Amniotic stem cell (primary cell): ENCODE results near the gene ANKRD11.
"Not testable (repeated sequence)": the region's sequence is repeated elsewhere in the genome, so short reads cannot be mapped to it uniquely, and the experiment has no call there.

ENCODE experiments used
- DNase-seq: peaks from one replicate; lab custom pipeline; 2025; lab: John Stamatoyannopoulos, UW

ANKRD11 gene

DNA sequence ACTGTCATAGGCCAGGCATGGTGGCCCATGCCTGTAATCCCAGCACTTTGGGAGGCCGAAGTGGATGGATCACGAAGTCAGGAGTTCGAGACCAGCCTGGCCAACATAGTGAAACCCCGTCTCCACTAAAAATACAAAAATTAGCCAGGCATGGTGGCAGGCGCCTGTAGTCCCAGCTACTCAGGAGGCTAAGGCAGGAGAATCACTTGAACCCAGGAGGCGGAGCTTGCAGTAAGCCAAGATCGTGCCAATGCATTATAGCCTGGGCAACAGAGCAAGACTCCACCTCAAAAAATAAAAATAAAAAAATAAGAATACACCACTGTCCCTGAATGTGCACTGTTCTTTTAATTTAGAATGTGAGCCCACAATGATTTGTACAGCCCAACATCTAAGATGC, 61.8 kb downstream of the ANKRD11 start:
- not testable (repeated sequence) for DNase-seq

DNA sequence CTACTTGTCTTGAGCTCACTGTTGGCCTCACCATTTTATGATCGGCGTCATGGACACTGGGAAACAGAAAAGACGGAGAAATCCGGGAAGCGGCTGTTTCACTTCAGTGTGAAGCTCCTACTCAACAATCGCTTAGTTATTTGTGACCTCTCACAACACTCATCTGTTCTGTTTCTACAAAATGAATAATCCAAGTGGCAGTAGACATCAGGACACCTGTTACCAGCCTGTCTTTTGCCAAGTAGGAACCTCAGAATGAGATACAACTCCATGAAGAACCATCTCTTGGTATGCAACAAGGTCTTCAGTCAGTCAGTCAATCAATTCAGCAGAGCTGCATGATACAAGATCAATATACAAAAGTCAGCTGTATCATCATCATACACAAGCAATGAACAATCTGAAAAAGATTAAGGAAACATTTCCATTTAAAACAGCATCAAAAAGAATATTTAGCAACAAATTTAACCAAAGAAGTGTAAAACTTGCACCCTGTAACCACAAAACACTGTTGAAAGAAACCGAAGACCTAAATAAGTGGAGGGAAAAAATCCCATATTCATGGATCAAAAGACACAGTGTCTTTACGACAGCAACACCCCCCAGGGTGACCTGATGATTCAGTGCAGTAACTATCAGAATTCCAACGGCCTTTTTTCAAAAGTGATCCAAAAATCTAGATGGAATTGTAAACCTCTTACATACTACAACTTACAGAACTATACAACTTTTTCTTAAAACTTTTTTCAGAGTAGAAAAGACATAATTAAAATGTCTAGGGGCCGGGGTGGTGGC, 63.4 kb downstream of the ANKRD11 start:
- DNase-seq, result no peak

DNA sequence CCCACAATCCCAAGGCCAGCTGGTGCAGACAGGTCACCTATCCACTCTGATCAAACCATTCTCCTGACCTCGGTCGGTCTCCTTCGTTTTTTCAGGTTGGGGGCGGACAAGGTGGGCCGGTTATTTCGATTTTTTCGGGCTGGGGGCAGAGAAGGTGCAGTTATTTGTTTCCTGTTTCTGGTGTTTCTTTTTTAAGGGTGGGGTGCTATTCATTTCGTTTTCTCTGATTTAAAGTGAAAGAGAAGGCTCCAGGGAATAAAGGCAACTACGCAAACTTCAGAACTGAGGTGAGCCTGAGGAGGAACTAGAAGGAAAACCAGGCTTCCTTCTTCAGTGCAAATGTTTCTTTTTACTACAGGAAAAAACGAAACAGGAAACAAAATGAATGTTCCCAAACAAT, 64.8 kb downstream of the ANKRD11 start:
- no peak for DNase-seq

DNA sequence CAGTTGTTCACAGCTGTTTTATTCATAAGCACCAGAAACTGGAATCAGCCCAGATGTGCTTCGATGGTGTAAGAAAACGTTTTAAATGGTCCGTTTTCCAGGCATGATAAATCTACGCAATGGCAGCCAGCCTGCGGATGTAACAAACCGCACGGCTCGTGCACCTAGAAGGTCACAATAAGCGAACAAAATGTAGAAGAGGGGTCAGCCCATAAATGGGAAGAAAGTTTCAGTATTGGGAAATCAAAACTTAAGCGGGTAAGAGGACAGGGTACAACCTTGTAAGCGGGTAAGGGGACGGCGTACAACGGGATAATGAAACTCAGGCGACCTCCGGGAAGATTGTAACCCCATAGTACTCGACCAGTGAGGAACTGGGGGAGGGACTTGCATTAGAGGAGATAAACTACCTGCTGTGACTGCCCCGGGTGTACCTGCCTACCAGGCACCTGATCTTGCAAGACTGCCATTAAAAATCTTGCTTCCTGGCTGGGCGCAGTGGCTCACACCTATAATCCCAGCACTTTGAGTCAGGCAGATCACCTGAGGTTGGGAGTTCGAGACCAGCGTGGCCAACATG, 66.6 kb downstream of the ANKRD11 start:
- no peak for DNase-seq

DNA sequence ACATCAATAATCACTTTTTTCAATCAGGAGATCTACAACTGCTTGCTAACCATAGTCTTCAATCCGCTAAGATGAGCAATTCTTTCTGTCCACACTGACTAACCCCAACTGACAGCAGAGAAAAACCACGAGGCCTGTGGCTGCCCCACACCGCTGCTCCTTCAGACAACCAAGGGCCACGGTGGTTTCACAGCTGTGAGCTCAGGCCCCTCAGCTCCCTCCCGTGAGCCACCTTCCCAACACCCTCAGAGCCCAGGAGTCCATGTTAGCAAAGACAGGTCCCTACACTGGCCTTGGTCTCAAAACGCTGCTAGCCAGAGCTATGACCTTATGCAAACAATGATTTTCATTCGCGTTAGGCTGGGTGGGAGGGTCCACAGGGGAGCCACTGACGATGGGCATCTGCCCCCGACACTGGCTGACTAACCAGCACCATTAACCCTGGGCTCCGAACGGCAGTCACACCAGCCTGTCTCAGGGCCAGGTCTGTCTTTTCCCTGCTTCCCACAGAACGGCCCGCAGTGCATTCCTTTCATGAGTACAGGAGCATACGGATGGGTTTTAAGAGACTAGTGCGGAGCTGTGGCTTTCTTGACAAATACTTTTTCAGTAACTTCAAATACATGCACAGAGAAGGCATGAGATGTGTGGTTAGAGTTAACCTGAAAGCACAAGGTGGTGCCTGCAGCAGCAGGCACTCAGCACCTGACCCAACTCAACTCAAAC, 67.3 kb downstream of the ANKRD11 start:
- DNase-seq, result no peak

DNA sequence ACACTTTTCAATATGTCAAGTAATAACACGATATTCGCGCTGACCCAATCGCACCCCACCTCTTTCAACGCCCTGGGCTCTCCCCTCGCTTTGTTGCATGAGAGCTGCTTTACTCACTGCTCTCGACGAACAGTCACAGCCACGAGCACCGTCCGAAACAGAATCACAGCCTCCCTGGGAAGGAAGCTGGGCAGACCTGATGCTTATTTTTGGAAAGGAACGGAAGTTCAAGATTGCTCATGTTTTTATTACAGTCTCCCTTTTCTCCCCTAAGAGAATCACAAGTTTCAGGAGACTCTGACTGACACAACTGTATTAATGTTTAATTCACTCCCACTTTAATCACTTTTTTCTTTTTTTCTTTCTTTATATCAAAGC, 67.8 kb downstream of the ANKRD11 start:
- DNase-seq, result no peak

DNA sequence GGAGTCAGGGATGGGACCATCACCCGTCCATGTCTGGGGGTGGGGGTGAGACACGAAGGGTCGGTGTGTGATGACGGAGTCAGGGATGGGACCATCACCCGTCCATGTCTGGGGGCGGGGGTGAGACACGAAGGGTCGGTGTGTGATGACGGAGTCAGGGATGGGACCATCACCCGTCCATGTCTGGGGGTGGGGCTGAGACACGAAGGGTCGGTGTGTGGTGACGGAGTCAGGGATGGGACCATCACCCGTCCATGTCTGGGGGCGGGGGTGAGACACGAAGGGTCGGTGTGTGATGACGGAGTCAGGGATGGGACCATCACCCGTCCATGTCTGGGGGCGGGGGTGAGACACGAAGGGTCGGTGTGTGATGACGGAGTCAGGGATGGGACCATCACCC, 69.1 kb downstream of the ANKRD11 start:
- DNase-seq, result not testable (repeated sequence)

DNA sequence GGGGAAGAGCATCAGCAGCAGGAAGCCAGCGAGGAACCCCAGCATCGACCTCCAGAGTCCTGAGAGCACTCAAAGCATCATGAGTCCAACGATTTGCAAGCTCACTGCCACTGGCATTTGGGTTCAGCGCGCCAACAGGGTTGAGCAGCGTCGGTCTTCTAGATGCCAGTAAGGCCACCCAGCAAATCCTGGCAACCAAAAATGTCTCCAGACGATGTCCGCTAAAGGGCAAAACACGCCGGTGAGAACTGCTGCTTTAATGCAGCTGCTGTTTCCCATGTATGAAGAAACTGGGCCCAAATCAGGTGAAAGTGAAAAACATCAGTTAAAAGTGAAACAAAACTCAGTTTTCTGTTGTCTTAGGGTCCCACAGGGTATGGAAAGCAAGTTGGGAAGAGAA, 70.2 kb downstream of the ANKRD11 start:
- DNase-seq, result no peak

DNA sequence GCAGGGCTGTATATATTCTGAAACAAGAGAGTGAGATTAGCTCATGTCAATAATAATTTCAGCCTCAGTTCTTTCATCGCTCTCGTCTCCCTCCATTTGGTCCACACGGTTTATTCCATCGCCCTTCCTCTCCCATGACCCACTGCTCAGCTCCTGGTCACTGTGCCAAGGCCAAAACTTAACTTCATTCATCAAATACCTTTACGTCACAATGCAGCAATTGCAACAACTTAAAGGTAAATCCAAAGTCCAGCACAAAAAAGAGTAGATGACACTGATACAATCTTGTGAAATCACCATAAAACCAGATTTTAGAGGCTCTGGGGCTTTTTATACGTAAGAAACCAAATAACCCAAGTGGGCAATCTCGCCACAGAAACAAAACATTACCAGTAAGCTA, 72.0 kb downstream of the ANKRD11 start:
- DNase-seq, result no peak

DNA sequence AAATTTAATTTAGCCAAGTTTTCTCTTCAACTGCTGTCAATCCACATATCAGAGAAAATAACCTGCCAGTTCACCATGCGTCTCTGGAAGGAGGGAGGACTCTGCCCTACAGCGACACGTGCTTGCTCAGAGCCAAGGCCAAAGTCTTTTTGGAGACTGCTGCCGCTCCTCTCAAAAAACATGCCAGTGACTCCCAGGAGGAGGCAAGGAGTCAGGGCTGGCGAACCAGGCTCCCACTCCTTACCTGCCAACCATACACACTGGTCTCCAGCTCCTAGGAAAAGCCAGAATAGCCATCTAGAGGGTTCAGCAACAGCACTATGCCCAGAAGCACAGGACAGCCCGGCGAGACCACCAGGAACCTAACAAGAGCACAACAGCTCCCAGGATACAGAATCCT, 73.0 kb downstream of the ANKRD11 start:
- no peak for DNase-seq

DNA sequence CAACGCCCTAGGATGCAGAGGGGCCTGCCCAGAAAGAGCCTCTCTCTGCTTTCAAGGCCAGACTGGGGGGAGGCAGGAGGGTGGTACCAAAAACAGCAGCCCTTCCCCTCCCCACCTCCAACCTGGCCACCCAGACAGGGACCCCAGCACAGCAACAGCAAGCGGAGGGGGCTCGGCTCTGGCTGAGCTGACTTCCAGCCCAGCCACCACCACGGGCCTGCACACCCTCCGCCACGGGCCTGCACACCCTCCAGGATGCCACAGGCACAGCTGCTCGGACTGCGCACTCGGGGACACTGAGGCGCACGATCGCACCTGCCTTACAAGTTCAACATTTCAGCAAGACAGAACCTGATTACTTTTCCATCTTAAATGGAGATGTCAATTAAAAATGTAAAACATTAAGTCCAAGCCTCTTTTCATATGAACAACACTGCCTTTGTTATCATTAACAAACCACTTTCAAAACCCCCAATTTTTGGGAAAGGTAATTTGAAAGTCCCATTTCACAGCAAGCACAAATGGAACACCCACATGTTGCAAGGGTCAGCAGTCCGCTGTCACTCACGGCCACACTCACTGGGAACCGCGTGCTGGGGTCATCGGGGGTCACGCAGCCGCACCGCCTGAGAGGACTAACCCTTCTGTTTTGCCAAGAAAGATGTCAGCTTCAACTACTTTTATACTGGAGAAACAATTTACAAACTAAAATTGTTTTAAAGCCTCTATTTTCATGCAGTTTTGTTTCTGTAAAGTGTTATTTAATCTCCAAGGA, 76.4 kb downstream of the ANKRD11 start:
- no peak for DNase-seq

DNA sequence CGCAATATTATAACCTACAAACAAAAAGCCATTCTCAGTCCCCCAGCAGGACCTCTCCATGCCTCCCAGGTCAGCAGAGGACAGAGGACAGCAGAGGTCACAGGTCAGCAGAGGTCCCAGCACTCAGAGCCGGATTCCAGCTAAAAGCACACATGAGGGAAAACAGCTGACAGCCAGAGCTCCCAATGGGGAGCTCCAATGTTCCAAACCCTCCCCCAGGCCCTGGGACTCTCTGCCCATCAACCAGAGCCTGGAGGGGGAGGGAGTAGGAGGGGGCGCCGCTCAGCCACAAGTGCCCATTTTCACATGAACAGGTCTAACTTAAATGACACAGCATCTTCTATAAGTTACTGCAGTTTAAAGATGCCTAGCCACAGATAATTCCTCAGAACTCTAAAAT, 77.5 kb downstream of the ANKRD11 start:
- no peak for DNase-seq

DNA sequence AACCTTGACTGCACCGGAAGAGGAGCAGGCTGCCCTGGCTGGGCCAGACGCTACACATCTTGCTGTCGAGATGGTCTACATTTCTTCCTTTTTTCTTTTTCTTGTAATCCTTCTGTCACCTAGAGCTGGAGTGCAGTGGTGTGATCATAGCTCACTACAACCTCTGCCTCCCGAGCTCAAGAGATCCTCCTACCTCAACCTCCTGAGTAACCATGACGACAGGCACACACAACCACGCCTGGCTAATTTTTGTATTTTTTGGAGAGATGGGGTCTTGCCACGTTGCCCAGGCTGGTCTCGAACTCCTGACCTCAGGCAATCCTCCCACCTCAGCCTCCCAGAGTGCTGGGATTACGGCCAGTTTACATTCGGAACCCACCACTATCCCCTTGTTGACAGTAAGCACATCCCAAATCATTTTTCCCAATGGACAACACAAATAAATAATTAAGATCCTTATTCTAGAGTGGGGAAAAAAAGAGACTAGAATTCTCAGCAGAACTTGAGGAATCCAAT, 79.0 kb downstream of the ANKRD11 start:
- DNase-seq, result no peak

DNA sequence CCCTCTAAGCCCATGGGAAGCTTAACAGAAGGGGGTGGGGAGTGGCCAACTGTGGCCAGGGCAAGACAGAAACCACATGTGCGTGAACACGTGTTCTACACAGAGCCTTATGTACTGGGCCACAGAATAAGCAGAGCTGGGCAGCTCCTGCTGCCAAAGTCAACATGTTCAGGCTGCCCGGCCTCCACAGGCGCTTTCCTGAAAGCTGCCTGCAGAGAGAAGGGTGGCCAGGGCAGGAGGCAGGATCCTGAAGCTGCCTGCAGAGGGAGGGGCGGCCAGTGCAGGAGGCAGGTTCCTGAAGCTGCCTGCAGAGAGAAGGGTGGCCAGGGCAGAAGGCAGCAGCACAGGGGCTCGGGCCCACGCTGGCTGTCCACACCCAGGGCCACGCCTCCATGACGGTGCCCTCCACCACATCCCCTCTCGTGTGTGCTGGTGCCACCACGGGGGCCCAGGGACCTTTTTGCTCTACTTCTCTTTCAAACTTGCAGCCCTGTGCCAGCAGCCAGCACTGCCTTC, 79.5 kb downstream of the ANKRD11 start:
- DNase-seq, result peak; percentile 63

DNA sequence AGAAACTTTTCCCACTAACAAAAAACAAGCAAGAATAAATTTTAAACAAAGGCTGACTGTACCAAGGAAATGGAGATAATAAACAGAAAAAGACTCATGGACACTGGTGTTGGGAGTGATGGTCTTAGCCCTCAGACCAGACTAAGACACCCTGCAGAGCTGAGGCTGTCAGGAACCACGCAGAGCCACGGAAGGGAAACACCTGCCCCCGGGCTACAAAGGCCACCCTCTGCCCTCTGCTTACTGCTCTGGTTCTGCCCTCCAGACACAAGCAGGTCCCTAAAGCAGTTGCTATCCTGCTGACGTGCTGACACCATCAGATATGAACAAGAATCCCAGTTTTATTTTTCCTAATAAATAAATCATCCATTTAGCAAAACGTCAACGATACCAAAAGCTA, 80.0 kb downstream of the ANKRD11 start:
- no peak for DNase-seq

DNA sequence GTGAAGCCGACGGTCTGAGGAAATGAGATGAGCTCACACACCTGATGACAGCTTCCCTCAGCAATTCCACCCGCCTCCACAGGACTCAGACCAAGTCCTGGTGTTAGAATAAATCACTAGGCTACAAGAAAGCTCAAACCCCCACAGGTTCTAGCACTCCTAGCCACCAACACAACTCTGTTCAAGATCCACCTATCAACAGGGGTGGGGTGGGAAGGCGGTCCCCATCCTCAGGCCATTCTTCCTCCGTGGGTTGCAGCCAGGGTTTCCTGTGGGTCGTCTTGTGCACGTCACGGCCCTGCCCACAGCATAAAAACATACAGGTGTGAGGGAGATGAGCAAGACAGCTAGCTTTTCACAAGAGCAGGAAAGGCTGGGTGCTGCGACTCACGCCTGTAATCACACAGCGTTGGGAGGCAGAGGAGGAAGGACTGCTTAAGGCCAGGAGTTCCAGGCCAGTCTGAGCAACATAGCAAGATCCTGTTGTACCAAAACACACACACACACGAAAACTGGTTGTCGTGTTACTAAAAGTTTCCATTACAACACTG, 81.1 kb downstream of the ANKRD11 start:
- no peak for DNase-seq

DNA sequence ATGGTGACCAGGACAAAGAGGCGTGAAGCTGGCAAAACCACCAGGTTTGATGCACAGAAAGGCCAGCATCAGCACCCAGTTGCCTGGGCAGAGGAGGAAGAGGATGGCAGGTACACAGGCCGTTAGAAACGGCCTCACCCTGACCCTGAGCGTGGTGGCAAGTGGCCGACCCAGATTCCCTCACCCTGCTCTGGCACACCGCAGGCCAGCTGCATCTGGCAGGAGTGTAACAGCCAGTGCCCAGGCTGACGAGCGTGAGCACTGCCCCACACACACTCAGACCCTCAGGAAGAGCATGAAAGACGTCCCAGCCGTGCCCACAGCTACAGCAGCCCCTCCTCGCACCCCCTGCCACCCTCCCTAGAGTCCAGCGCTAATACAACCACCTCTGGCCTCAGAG, 82.0 kb downstream of the ANKRD11 start:
- DNase-seq, result no peak

DNA sequence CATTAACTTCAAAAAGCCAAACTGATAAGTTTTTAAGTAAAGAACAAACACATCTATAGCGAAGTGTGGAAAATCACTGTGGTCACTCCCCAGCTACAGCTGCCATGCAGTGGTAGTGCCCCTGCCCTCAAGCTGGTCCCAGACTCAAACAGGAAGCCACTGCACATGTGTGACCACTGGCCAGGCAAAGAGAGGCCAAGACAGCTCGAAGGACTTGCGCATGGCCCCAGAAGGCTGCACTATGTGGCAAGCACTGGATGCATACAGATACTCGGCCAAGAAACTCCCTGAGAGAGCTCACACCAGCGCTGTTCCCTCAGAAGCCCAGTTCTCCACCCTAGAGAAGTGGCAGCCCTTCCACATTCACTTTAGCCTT, 82.4 kb downstream of the ANKRD11 start:
- no peak for DNase-seq

DNA sequence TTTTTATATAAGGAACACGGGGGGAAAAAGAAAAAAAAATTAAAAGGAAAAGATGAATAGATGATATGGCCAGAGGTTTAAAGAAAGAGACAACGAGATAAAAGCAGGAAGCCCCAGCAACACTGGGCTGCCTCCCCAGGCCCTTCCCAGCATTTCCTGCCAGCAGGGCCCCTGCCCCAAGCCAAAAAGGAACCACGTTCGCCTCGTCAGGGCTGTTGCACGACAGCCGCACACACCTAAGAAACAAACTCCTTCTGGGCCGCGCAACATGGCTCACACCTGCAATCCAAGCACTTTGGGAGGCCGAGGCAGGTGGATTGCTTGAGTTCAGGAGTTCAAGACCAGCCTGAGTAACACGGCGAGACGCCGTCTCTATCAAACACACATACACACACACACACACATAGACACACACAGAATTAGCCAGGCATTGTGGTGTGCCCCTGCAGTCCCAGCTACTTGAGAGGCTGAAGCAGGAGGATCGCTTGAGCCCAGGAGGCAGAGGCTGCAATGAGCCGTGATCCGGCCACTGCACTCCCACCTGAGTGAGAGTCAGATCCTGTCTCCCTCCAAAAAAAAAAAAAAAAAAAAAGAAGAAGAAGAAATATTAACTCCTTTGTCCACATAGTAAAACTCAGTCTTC, 83.0 kb downstream of the ANKRD11 start:
- DNase-seq, result no peak

DNA sequence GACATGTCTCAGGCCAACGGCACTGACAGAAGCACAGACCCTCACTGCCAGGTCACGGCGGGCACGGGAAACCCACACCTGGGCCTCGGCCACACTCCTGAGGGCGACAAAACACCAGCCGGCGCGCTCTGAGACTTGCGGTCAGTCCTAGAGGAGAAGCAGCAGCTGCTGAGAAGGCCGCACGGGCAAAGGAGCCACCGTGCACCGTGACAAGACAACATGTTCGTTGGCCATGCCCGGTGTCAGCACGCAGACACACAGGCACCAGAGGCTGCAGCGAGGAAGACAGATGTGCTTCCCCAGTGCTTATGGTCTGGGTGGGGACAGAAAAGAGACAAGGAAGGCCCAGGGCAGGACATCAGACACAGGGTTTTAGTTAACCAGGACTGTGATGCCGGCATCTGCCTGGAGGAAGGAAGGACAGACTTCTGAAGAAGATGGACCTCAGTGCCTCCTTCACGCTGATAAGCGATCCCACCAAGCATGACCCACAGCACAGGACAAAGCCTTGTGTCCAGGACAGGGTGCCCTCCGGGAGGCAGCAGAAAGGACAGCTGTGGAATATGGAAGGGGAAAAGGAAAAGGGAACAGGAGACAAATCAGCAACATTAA, 84.0 kb downstream of the ANKRD11 start:
- DNase-seq, result no peak

DNA sequence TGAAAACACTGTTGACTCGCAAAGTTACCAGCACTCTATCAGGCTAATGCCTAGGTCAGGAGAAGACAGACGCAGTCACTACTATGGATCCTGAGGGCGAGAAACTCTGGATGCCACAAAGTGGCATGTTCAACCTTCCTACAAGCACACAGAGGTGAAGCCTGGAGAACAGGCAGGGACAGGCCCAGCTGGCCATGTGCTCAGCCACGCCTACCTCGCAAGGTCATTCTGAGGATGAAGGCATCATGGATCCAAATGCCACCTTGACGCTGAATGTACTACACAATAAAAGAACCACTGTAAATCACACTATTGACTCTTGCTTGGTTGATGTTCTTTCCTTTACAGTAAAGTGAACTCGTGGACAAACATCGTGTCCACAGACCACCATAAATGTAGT, 85.8 kb downstream of the ANKRD11 start:
- DNase-seq, result no peak
